Ureter (tissue), 1 donor: ENCODE results near the gene RNF215. TPM values are rescaled to one million over a fixed set of nuclear protein-coding genes. Genes with fewer than 3 reads are reported as not detected.

Experiments used
- DNase-seq: peaks from one replicate; pipeline ENCODE4 v3.0.0-alpha.2; 2020; ENCODE audit warnings: low spot score
- total RNA-seq: library from RNA; stranded (reverse); gene quantifications from one replicate; pipeline ENCODE4 v1.2.4, GENCODE V29; 2023
- donor health status: DM: yes; HTN: yes; CAD: no.

RNF215 gene
- 17.5 TPM for total RNA-seq

GRCh38 chr22:30386960-30387827, at the start of gene RNF215:
Gene RNF215, minus strand, starts transcription at chr22:30387411. Its CDS starts 98 bp downstream, at chr22:30387313.
- peak; percentile 83 for DNase-seq

- no peak for DNase-seq
Measured at GRCh38 chr22:30436196-30436595, 49.0 kb upstream of the RNF215 start.

DNA sequence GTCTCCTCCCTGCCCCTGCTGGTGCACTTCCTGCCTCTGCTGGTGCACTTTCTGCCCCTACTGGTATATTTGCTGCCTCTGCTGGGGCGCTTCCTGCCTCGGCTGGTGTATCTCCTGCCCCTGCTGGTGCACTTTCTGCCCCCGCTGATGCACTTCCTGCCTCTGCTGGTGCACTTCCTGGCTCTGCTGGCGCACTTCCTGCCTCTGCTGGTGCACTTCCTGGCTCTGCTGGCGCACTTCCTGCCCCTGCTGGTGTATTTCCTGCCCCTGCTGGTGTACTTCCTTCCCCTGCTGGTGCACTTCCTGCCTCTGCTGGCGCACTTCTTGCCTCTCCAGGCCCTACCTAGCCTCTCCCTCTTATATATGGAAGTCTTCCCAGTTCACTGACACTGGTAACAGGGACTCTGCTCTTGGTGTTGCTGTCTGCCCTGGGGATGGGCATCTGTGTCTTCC, 48.5 kb upstream of the RNF215 start:
- DNase-seq, result no peak

- no peak for DNase-seq
Measured at GRCh38 chr22:30434843-30435242, 47.6 kb upstream of the RNF215 start.

GRCh38 chr22:30433773-30434172, 46.6 kb upstream of the RNF215 start:
- no peak for DNase-seq

DNA sequence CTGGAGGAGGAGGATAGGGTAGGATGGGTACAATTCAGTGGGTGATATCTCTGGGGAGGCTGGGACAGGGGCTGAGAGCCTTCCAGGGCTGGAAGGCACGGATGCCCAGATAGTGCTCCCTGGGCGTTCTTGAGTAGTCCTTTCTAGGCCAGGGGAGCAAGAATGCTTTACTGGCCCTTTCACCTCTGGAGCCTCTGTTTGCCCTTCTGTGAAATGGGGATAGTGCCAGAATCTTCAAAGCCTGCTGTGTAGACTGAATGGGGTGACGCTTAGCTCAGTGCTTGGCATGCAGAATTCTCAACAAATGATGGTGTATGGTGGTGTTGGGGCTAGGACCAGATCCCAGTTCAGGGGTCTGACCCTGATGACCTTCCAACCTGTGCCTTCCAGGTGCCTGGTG, 46.0 kb upstream of the RNF215 start:
- DNase-seq, result no peak

DNA sequence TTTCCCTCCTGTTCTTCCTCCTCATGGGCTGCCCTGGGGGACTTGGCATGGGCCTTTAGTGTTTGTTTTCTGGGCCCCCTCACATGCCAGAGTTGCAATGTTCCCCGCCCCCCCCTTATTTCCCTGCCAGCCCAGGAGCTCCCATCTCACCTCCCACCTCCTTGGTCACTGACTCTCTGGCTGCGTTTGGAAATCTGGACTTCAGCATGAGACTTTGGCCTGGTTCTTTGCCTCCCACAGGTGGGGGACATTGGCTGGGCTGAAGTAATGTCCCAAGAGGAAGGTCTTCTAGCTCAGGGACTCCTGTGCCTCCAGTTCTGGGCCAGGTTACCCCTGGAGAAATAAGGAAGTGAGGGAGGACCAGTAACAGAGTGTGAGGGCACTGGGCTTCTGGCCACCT, 45.3 kb upstream of the RNF215 start:
- no peak for DNase-seq

DNA sequence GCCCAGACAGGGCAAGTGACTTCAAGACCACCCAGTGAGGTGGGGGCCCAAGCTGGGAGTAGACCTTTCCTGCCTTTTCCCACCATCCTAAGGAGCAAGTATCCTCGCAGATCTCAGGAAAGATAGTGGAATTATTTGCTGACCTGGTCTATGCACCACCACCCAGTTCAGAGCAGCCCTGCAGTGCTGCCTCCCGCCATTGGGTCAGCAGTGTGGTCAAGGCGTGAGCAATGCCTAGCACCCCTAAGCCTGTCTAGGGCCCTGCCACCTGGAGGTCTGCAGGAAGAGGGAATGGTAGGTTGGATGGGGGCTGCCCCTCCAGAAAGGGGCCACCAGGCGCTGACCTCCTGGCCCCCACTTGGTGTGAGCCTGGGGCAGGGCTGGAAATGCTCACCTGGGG, 44.9 kb upstream of the RNF215 start:
- no peak for DNase-seq

- DNase-seq, result no peak
Measured at GRCh38 chr22:30430933-30431332, 43.7 kb upstream of the RNF215 start.

DNA sequence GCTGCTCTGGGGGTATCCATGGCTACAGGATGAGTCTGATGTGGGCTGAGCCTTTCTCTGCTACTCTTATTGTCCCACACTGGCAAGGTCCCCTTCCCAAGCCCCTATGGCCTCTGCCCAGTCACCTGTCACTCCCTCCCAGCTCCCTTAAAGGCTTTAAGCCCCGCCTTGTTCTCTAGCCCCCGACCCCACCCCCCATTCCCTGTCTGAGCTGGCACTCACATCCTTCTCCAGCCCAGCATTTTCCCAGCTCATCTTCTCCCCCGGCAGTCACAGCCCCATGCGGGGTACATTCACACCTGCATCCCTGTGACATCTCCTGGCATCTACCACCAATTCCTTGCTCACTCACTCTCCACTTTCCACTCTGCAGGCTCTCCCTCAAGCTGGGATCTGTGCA, 42.7 kb upstream of the RNF215 start:
- DNase-seq, result no peak

- no peak for DNase-seq
Measured at GRCh38 chr22:30427871-30428270, 40.7 kb upstream of the RNF215 start.

- DNase-seq, result peak; percentile 90
Measured at GRCh38 chr22:30426388-30427353, 39.5 kb upstream of the RNF215 start.

DNA sequence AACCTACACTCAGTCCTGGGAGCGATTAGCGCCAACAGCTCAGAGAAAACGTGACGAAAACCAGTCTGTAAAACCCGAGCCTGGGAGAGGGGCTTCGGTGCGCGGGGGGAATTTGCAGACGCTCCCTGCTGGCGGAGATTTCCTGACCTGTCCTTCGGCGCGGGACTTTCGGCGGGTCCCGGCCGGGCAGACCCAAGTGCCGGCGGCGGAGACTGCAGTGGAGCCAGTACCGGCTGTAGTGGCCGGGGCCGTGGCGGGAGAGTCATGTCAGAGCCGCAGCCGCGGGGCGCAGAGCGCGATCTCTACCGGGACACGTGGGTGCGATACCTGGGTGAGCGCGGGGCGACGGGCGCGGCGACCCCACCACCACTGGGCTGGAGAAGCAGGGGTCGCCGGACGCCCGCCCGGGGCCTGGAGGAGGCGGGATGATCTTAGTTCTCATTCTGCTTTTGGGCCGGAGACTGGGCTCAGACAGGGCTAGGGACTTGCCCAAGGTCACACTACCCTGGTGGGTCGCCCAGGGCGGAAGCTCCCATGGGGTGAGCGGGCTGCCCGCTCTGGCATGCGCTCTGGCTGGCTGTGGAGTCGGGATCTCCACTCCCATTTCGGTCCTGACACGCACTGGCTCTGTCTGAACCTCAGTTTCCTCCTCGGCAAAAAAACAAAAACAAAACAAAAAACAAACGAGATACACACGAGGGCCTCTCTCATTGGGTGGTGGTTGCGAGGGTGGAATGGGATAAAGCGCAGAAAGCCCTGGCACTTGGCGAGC, 38.6 kb upstream of the RNF215 start, which contains the start of gene MTFP1:
Gene MTFP1 (plus strand): TSS at position 153 of the 772 bp plus-strand sequence. CDS start 112 bp downstream, at position 265.
- peak; percentile 60 for DNase-seq

GRCh38 chr22:30425327-30425615, 38.1 kb upstream of the RNF215 start:
- DNase-seq, result no peak

DNA sequence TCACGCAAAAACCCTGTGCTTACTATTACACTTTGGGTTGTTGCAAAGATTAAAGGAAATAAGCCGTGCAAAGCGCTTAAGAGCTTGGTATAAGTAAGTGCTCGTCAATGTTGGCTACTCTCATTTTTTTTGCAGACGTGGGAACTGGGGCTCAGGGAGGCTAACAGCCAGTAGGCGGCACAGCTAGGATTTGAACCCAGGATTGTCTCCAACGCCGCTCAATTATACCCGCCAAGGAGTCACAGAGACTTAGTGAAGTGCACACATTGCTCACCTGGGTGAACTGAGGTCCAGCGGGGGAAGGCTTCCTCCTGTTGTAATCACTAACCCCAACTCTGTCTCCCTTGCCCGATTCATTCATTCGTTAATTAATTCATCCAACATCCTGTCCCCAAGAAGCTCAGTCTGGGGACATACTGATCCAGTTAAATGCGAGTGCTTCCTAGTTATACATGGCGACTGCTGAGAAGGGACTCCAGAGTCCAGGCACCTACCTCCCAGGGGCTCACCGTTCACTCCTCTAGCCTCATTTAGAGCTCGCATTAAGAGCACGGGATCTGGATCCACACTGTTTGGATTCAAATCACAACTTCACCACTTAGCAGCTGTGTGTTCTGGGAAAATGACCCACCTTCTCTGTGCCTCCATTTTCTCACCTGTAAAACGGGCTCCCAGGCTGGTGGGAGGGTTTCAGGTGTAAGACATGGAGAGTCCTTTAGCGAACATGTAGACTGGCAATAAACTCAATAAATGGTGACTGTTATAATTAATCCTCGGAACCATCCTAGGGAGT, 37.5 kb upstream of the RNF215 start:
- no peak for DNase-seq

- peak; percentile 99 for DNase-seq
Measured at GRCh38 chr22:30423959-30424533, 36.8 kb upstream of the RNF215 start.

DNA sequence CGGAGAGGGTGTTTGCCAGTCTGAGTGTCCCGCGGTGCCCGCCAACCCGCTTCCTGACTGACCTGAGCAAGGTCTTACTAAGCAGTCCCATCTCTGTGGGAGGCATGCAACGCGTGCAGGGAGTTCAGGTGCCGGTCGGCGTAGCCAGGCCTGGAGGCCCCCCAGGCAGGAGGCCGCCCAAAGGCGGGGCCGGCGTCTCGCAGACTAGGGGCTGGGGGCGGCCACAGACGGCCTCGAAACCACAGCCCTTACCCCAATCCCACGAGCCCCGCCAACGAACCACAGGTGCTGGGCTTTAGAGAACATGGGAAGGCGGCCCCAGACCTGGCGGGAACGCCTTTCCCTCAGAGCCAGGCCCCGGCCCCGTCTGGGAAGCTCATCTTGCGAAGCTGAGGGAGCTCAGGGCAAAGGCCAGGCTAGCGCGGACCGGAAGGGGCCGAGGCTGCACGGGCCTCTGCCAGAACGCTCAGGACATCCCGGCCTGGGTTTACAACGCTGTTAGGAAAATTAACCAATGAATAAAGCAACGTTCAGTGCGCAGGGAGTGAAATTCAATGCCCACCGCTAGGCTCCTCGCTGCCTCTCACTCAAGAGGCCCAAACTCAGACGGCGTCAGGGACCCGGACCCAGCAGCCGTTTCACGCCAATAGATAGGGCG, 36.2 kb upstream of the RNF215 start:
- no peak for DNase-seq

- peak; percentile 82 for DNase-seq
Measured at GRCh38 chr22:30422481-30423300, 35.5 kb upstream of the RNF215 start.
